Ishikawa (cell line): ENCODE data around the gene BACE2.

Source experiments
- CEBPB ChIP-seq: IDR thresholded peaks from 2 replicates; pipeline ENCODE4 v1.6.1; 2012
- CREB1 ChIP-seq: IDR thresholded peaks from 2 replicates; pipeline ENCODE4 v1.6.1; 2012; ENCODE audit warnings: low read depth
- EGR1 ChIP-seq: IDR thresholded peaks from 2 replicates; pipeline ENCODE4 v1.6.1; 2012
- EP300 ChIP-seq: IDR thresholded peaks from 2 replicates; pipeline ENCODE4 v1.6.1; 2012; ENCODE audit warnings: borderline replicate concordance
- FOXM1 ChIP-seq: IDR thresholded peaks from 2 replicates; pipeline ENCODE4 v1.6.1; 2012; ENCODE audit warnings: low read depth, borderline replicate concordance
- NFIC ChIP-seq: IDR thresholded peaks from 2 replicates; pipeline ENCODE4 v1.6.1; 2012
- RAD21 ChIP-seq: IDR thresholded peaks from 2 replicates; pipeline ENCODE4 v1.6.1; 2012; ENCODE audit warnings: low read depth
- TAF1 ChIP-seq: IDR thresholded peaks from 2 replicates; pipeline ENCODE4 v1.6.1; 2012; ENCODE audit warnings: low read depth, mild to moderate bottlenecking
- TCF12 ChIP-seq: IDR thresholded peaks from 2 replicates; pipeline ENCODE4 v1.6.1; 2012; ENCODE audit warnings: low read depth
- TEAD4 ChIP-seq: IDR thresholded peaks from 2 replicates; pipeline ENCODE4 v1.6.1; 2012
- YY1 ChIP-seq: IDR thresholded peaks from 2 replicates; pipeline ENCODE4 v1.6.1; 2012; ENCODE audit warnings: low read depth
- ZBTB7A ChIP-seq: IDR thresholded peaks from 2 replicates; pipeline ENCODE4 v1.6.1; 2012; ENCODE audit warnings: low read depth
- TF ChIP-seq, protein P1 (sequence below): IDR thresholded peaks from 2 replicates; pipeline ENCODE4 v1.6.1; 2012
- TF ChIP-seq, protein P2 (sequence below): IDR thresholded peaks from 2 replicates; pipeline ENCODE4 v1.6.1; 2012
- TF ChIP-seq, protein P3 (sequence below): IDR thresholded peaks from 2 replicates; pipeline ENCODE4 v1.6.1; 2012; ENCODE audit warnings: low read depth, mild to moderate bottlenecking

BACE2 gene

DNA sequence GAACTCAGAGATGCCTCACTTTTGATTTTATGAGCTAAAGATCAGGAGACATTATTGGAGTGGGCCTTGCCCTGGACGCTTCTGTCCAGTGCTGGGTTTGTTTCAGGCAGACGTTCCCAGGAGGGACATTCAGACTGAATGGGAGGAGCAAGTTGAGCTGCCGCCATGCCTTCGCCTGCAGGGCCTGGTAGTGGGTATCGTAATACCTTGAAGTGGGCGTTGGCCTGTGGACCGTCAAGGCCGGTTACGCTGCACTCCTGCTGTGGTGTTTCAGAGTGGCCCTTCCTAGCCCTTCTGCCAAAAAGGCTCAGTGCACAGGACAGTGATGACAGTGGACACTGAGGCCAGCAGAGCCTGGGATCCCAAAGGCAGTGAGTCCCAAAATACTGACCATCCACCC lies 150.3 kb downstream of the BACE2 start:
- TF ChIP-seq RAD21 = no peak
- TF ChIP-seq, protein P1, sequence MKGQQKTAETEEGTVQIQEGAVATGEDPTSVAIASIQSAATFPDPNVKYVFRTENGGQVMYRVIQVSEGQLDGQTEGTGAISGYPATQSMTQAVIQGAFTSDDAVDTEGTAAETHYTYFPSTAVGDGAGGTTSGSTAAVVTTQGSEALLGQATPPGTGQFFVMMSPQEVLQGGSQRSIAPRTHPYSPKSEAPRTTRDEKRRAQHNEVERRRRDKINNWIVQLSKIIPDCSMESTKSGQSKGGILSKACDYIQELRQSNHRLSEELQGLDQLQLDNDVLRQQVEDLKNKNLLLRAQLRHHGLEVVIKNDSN = no peak
- TF ChIP-seq TCF12 = no peak
- TF ChIP-seq CREB1 = no peak
- no peak for TF ChIP-seq EGR1
- TF ChIP-seq FOXM1 = no peak
- TF ChIP-seq TEAD4 = no peak
- no peak for TF ChIP-seq TAF1
- no peak for TF ChIP-seq ZBTB7A

DNA sequence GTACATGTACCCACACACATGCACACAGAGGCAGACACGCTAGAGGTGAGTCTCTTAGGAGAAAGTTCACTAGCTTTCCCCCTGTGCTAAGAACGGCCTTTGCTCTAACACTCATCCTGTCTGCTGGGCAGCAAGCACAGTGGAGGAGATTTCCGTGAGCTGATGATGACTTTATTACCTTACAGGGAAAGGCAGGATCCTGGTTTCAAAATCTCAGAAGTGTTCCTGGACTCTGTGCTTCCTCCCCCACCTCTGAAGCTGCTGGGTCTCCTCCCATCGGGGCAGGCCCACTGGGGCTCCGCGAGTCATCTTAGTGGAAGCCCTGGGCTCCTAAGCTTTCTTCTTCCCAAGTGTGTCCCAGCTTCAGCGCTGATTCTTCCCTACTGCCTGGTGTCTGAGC lies 151.3 kb downstream of the BACE2 start:
- TF ChIP-seq EP300 (no peak), EGR1 (no peak), RAD21 (no peak), CEBPB (no peak), CREB1 (no peak), TCF12 (no peak), ZBTB7A (no peak)
- TF ChIP-seq, protein P2, sequence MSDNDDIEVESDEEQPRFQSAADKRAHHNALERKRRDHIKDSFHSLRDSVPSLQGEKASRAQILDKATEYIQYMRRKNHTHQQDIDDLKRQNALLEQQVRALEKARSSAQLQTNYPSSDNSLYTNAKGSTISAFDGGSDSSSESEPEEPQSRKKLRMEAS = no peak

DNA sequence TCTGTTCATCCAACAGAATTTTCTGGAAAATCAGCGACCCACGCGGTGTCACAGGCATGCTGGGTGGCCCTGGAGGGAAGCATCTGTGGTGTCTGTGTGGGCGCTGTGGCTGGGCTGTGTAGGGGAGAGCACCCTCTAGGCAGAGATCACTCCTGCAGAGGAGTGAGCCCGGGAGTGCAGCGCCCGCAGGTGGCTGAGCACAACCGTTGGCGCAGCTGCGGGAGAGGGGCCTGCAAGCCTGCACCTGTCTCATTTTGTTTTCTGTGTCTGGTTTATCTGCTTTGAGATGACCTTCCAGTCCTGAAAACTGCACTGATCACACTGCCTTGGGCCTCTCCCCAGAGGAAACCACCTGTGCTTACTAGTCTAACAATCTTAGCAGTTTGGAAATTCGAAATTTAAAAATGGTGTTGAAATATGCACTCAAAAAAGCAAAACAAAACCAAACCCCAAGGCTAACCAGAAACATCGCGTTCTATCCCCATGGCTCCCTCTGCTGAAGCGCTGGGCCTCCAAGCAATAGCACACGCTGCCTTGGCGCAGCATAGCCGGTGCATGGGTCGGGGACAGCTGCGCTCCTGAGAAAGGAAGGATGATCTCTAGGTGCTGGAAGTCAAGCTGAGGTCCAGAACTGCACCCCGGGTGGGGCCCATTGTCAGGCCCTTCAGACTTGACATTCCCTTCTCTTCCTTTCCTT lies 153.4 kb downstream of the BACE2 start:
- TF ChIP-seq, protein P2 = no peak
- TF ChIP-seq CEBPB = no peak
- TF ChIP-seq FOXM1 = no peak
- TF ChIP-seq, protein P1 = no peak
- no peak for TF ChIP-seq TAF1
- no peak for TF ChIP-seq EP300
- TF ChIP-seq YY1 = no peak
- no peak for TF ChIP-seq TCF12
- no peak for TF ChIP-seq NFIC
- no peak for TF ChIP-seq RAD21
- TF ChIP-seq TEAD4 = no peak
- TF ChIP-seq, protein P3, sequence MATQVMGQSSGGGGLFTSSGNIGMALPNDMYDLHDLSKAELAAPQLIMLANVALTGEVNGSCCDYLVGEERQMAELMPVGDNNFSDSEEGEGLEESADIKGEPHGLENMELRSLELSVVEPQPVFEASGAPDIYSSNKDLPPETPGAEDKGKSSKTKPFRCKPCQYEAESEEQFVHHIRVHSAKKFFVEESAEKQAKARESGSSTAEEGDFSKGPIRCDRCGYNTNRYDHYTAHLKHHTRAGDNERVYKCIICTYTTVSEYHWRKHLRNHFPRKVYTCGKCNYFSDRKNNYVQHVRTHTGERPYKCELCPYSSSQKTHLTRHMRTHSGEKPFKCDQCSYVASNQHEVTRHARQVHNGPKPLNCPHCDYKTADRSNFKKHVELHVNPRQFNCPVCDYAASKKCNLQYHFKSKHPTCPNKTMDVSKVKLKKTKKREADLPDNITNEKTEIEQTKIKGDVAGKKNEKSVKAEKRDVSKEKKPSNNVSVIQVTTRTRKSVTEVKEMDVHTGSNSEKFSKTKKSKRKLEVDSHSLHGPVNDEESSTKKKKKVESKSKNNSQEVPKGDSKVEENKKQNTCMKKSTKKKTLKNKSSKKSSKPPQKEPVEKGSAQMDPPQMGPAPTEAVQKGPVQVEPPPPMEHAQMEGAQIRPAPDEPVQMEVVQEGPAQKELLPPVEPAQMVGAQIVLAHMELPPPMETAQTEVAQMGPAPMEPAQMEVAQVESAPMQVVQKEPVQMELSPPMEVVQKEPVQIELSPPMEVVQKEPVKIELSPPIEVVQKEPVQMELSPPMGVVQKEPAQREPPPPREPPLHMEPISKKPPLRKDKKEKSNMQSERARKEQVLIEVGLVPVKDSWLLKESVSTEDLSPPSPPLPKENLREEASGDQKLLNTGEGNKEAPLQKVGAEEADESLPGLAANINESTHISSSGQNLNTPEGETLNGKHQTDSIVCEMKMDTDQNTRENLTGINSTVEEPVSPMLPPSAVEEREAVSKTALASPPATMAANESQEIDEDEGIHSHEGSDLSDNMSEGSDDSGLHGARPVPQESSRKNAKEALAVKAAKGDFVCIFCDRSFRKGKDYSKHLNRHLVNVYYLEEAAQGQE = no peak
- TF ChIP-seq ZBTB7A = no peak
- TF ChIP-seq EGR1 = no peak

DNA sequence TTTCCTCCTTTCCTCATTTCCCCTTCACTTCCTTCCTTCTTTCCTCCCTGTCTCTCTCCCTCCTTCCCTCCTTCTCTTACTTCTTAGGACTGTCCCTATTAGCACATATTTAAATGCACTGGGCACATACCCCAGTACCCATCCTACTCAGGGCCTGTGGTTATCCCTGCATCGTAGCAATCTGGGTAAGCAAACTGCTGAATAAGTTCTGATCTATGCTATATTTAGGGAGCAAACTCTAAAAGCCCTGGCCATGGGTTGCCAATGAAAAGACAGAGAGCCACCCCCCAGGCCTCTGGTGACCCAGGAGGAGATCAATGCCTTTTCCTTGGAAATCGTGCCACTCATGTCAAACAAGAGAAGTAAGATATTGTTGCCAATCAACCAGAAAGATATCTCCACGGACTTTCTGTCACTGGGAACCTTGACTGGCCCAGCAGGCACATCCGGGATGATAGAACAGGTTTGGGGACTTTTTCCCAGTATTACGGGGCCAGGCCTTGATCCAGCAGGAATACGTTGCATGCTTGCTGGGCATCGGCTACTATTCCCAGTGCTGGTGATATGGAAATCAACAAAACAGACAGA lies 154.0 kb downstream of the BACE2 start:
- TF ChIP-seq TAF1 (no peak), YY1 (no peak), ZBTB7A (no peak), CREB1 (no peak), RAD21 (no peak), FOXM1 (no peak)
- TF ChIP-seq, protein P1 = no peak

DNA sequence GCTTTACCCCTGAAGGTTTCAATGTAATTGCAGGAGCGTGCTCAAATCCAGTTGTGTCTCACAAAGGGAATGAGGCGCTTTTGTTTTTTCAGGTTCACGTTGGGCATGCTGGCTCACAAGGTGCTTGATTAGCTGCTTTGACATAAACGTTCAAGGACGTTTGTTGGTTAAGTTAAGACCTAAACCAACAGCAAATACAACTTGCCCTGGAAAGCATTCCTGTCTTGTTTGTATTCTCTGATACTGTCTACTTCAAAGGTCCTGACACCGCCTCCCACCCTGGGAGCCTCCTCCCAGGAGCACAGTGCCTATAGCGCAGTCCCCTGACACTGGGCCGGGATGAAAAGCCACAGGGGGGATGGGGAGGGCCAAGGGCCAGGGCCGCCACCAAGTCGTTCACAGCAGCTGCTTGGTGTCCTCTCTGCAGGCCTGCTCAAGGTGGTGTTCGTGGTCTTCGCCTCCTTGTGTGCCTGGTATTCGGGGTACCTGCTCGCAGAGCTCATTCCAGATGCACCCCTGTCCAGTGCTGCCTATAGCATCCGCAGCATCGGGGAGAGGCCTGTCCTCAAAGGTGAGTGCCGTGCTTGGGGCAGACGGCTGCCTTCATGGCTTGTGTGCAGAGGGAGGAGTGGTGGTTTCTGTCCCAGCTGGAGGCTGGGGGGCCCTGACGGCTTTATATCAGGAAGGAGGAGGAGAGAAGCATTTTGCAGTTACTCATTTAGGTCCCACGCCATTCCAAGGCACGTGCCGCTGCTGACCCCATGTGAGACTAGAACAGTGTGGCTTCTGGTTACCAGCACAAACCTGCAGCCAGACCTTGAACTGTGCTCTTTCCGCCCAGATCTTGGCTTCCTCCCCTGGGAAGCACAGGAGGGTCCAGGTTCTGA lies 154.8 kb downstream of the BACE2 start:
- TF ChIP-seq YY1 (no peak), RAD21 (no peak), NFIC (no peak), FOXM1 (no peak), EGR1 (no peak), EP300 (no peak), CREB1 (no peak), TEAD4 (no peak), ZBTB7A (no peak), CEBPB (no peak), TAF1 (no peak)
- TF ChIP-seq, protein P2 = no peak
- TF ChIP-seq, protein P3 = no peak
- TF ChIP-seq, protein P1 = no peak
